HepG2 (cell line): ENCODE data around the gene TLNRD1. TPM values are rescaled to one million over a fixed set of nuclear protein-coding genes. Genes with fewer than 3 reads are reported as not detected.

Source experiments
- ATAC-seq: fragments of 200-7000 bp; cut with Tn5 transposase; 3 replicates; pipeline ENCODE4 v1.9.1; 2020; ENCODE audit warnings: mild to moderate bottlenecking, moderate library complexity
- BruUV-seq: library from RNA; stranded (reverse); fragments of 400-500 nt; replicated peaks from 2 replicates; lab custom pipeline; 2021; lab: Mats Ljungman, UMichigan
- CTCF ChIA-PET: fragments of 300-600 bp; formaldehyde crosslinking; extraction: SDS; loops from one replicate; lab custom pipeline; 2021; ENCODE audit warnings: low total read pairs, inconsistent platforms, low intra/inter-chr PET ratio; lab: Yijun Ruan, JAX
- POLR2A ChIA-PET: fragments of 350-600 bp; sonication (Branson Sonifier 250); formaldehyde crosslinking; loops from one replicate; lab custom pipeline; 2020; ENCODE audit warnings: antibody characterized with exemption, inconsistent platforms; lab: Yijun Ruan, JAX
- DNase-seq: peaks from one replicate; pipeline ENCODE4 v3.0.0-alpha.2; 2015; ENCODE audit warnings: low spot score
- FAIRE-seq: peaks from 3 replicates; lab custom pipeline; 2011; peaks lifted over from hg19 to GRCh38; lab: Jason Lieb, UNC
- H2AFZ ChIP-seq: one replicate; pipeline ENCODE4 v1.6.1; 2011; ENCODE audit warnings: low read length, inconsistent platforms
- H3K27ac ChIP-seq: fragments of 300-600 bp; 3 replicates; pipeline ENCODE4 v1.8.0; 2011; ENCODE audit warnings: mixed run types, mild to moderate bottlenecking, mixed read lengths, low read length, inconsistent platforms; ENCODE audit not compliant: insufficient read depth; ENCODE audit errors: extremely low read length
- H3K27me3 ChIP-seq, 2 experiments: fragments of 200-600 bp in 1 of 2; 2 replicates in 1 of 2; 3 replicates in 1 of 2; pipeline versions ENCODE4 v1.6.0 to v1.8.0; 2011; ENCODE audit warnings: low read length in 2 of 2, mild to moderate bottlenecking in 2 of 2, moderate library complexity in 2 of 2, inconsistent platforms in 1 of 2; ENCODE audit not compliant: insufficient read depth in 2 of 2, control insufficient read depth in 1 of 2
- H3K36me3 ChIP-seq, 2 experiments: fragments of 200-600 bp in 1 of 2; replicated peaks in 1 of 2; 2 replicates in 1 of 2; 3 replicates in 1 of 2; pipeline versions ENCODE4 v1.5.1 to v1.8.0; 2011; ENCODE audit warnings: low read length in 2 of 2, inconsistent platforms in 1 of 2; ENCODE audit not compliant: insufficient read depth in 2 of 2, control insufficient read depth in 1 of 2
- H3K4me1 ChIP-seq: 2 replicates; pipeline ENCODE4 v1.5.1; 2012; ENCODE audit warnings: low read length, inconsistent platforms; ENCODE audit not compliant: insufficient read depth
- H3K4me2 ChIP-seq: 2 replicates; pipeline ENCODE4 v1.6.0; 2011; ENCODE audit warnings: low read depth, low read length, inconsistent platforms
- H3K4me3 ChIP-seq, 3 experiments: fragments of 200-600 bp in 1 of 3; sonication (generic), shearing (Covaris generic) in 1 of 3; replicated peaks in 1 of 3; 2 replicates each; pipeline ENCODE4 v1.5.1; 2011 to 2016; ENCODE audit warnings: low read length in 3 of 3, inconsistent platforms in 2 of 3, low read depth in 2 of 3, mild to moderate bottlenecking in 2 of 3, control low read depth in 1 of 3, mixed read lengths in 1 of 3; ENCODE audit not compliant: insufficient read depth in 1 of 3
- H3K79me2 ChIP-seq: one replicate; pipeline ENCODE4 v1.6.1; 2011; ENCODE audit warnings: low read length, inconsistent platforms; ENCODE audit not compliant: insufficient read depth
- H3K9ac ChIP-seq: 2 replicates; pipeline ENCODE4 v1.6.0; 2011; ENCODE audit warnings: mild to moderate bottlenecking, low read depth, low read length, inconsistent platforms; ENCODE audit not compliant: insufficient read depth
- H3K9me3 ChIP-seq: 2 replicates; pipeline ENCODE4 v1.5.1; 2012; ENCODE audit warnings: mild to moderate bottlenecking, low read length
- H4K20me1 ChIP-seq: 2 replicates; pipeline ENCODE4 v1.6.0; 2011; ENCODE audit warnings: inconsistent platforms, mild to moderate bottlenecking, low read length, moderate library complexity; ENCODE audit not compliant: insufficient read depth
- CC2D1A ChIP-seq: sonication (generic); formaldehyde crosslinking; IDR thresholded peaks from 2 replicates; pipeline ENCODE4 v1.8.1; 2023; ENCODE audit warnings: mild to moderate bottlenecking, missing genetic modification reagents
- CCDC6 ChIP-seq: sonication (generic); formaldehyde crosslinking; IDR thresholded peaks from 2 replicates; pipeline ENCODE4 v1.8.1; 2022; ENCODE audit warnings: mild to moderate bottlenecking, missing genetic modification reagents, moderate library complexity
- DMAP1 ChIP-seq: IDR thresholded peaks from 2 replicates; pipeline ENCODE4 v1.6.1; 2016
- ETV5 ChIP-seq: IDR thresholded peaks from 2 replicates; pipeline ENCODE4 v1.6.1; 2018; ENCODE audit warnings: missing biosample characterization, missing genetic modification reagents, inconsistent platforms, borderline replicate concordance
- GFI1 ChIP-seq: sonication (generic); formaldehyde crosslinking; IDR thresholded peaks from 2 replicates; pipeline ENCODE4 v1.5.0; 2020; ENCODE audit warnings: missing genetic modification reagents, mild to moderate bottlenecking, borderline replicate concordance
- IRF9 ChIP-seq: sonication (generic); formaldehyde crosslinking; IDR thresholded peaks from 2 replicates; pipeline ENCODE4 v1.8.0; 2022; ENCODE audit warnings: missing genetic modification reagents, mild to moderate bottlenecking, borderline replicate concordance
- KLF6 ChIP-seq: IDR thresholded peaks from 2 replicates; pipeline ENCODE4 v1.8.0; 2016; ENCODE audit warnings: missing biosample characterization, missing genetic modification reagents
- LCORL ChIP-seq, 2 experiments: fragments of 450-650 bp in 1 of 2; sonication (generic) in 1 of 2; formaldehyde crosslinking in 1 of 2; IDR thresholded peaks; 2 replicates each; pipeline versions ENCODE4 v1.5.0 to v1.6.1; 2017 to 2020; ENCODE audit warnings: antibody characterized with exemption in 1 of 2, missing genetic modification reagents in 1 of 2
- NFATC3 ChIP-seq: sonication (generic); formaldehyde crosslinking; IDR thresholded peaks from 2 replicates; pipeline ENCODE4 v1.5.1; 2020; ENCODE audit warnings: mild to moderate bottlenecking, missing genetic modification reagents
- ONECUT2 ChIP-seq: sonication (generic); formaldehyde crosslinking; IDR thresholded peaks from 2 replicates; pipeline ENCODE4 v1.4.0; 2020; ENCODE audit warnings: missing genetic modification reagents
- RARG ChIP-seq: sonication (generic); formaldehyde crosslinking; IDR thresholded peaks from 2 replicates; pipeline ENCODE4 v1.4.0; 2020; ENCODE audit warnings: low read depth, mild to moderate bottlenecking, missing genetic modification reagents
- RNF2 ChIP-seq: fragments of 450-650 bp; conservative IDR thresholded peaks from 2 replicates; pipeline ENCODE4 v1.6.1; 2016; ENCODE audit warnings: low read depth
- SRSF1 ChIP-seq: fragments of 200-400 bp; formaldehyde crosslinking; optimal IDR thresholded peaks from 2 replicates; pipeline ENCODE3; 2017; ENCODE audit warnings: mild to moderate bottlenecking, low read depth, low read length, moderate library complexity
- SRSF4 ChIP-seq: fragments of 200-400 bp; formaldehyde crosslinking; IDR thresholded peaks from one replicate; pipeline ENCODE4 v1.6.1; 2018; ENCODE audit warnings: mild to moderate bottlenecking, low read depth, low read length, moderate library complexity; ENCODE audit not compliant: poor library complexity, severe bottlenecking
- ZFP90 ChIP-seq: sonication (generic); formaldehyde crosslinking; IDR thresholded peaks from 2 replicates; pipeline ENCODE4 v1.8.0; 2022; ENCODE audit warnings: missing genetic modification reagents, mild to moderate bottlenecking, inconsistent platforms, borderline replicate concordance
- ZNF24 ChIP-seq: fragments of 450-650 bp; IDR thresholded peaks from 2 replicates; pipeline ENCODE4 v1.6.1; 2017; ENCODE audit warnings: antibody characterized with exemption, mild to moderate bottlenecking
- ZNF264 ChIP-seq: sonication (generic); formaldehyde crosslinking; IDR thresholded peaks from 2 replicates; pipeline ENCODE4 v1.4.0; 2020; ENCODE audit warnings: missing genetic modification reagents
- ZUFSP ChIP-seq: sonication (generic); formaldehyde crosslinking; IDR thresholded peaks from 2 replicates; pipeline ENCODE4 v1.9.0; 2021; ENCODE audit warnings: missing genetic modification reagents, mild to moderate bottlenecking, borderline replicate concordance
- WGBS: methylation state at CpG from one replicate; pipeline ENCODE4 v1.1.6; 2017; ENCODE audit warnings: low lambda C conversion rate; 5-methylcytosine and 5-hydroxymethylcytosine counted together
- in situ Hi-C: cut with HindIII; loops from 2 replicates; pipeline ENCODE4 v1.10.0; 2017; ENCODE audit warnings: low pct_unique_long_range_greater_than_20kb; ENCODE audit not compliant: extremely low pct_ligation_motif_present
- intact Hi-C: fragments of 100-400 bp; cut with micrococcal nuclease; formaldehyde crosslinking; loops from one replicate; pipeline ENCODE4 v1.10.0; 2022; ENCODE audit not compliant: unreplicated experiment
- polyA plus RNA-seq, 8 experiments: library from polyadenylated mRNA; depleted of rRNA in 3 of 8; stranded (reverse) in 7 of 8; unstranded in 1 of 8; fragments of >200 nt; fragmentation: Illumina TruSeq in 4 of 8; extraction: Trizol in 4 of 8; gene quantifications; 2 replicates each; pipeline versions ENCODE4 v1.2.1 to v1.2.3, GENCODE V29; 2011 to 2016; ENCODE audit warnings: low read depth in 4 of 8, missing spikeins in 1 of 8, mixed read lengths in 1 of 8; ENCODE audit not compliant: insufficient read depth in 1 of 8
- total RNA-seq, 5 experiments: library from RNA; depleted of rRNA; stranded (reverse); fragments of >200 nt; fragmentation: Illumina TruSeq; extraction: Trizol; gene quantifications; 2 replicates each; pipeline ENCODE4 v1.2.3, GENCODE V29; 2016; ENCODE audit warnings: low read depth in 1 of 5
- TF ChIP-seq, protein P1 (sequence below): sonication (generic); formaldehyde crosslinking; IDR thresholded peaks from 2 replicates; pipeline ENCODE4 v1.5.1; 2020; ENCODE audit warnings: mild to moderate bottlenecking, missing genetic modification reagents, moderate library complexity

The TLNRD1 gene
- total and polyA plus RNA-seq, 2 of the 13 experiments (the other 11 are each of a cell fraction or from before 2014, with no cell fraction given): 3.4 to 5.3 TPM

DNA sequence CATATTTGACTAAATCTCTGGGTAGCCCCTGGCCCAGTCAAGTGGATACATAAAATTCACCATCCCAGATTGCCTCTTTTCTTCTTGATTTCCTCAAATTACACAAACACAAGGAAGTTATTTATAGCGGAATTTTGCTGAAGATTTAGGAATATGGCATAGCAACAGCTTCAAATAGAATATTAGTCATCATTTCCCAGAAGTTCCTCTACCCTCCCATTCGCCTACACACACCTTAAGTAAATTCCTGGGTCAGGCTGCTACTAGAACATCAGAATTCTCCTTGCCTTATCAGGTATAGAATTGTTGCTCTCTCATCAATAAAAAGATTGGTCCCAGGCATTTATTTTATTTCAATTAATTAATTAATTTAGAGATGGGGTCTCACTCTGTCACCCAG, 42.7 kb upstream of the TLNRD1 start:
- no peak for DNase-seq
- CTCF ChIA-PET: no interaction called here
- peaks cover 34% of the 10 kb centered on the region for H3K4me1 ChIP-seq
- no peak overlapping the region for H3K27ac ChIP-seq
- TF ChIP-seq GFI1 (CRISPR knock-in tag) (no peak), ONECUT2 (CRISPR knock-in tag) (no peak), ETV5 (CRISPR knock-in tag) (no peak), DMAP1 (CRISPR knock-in tag) (no peak), LCORL (IDR thresholded peaks at IDR 0.05) (no peak), LCORL (CRISPR knock-in tag; IDR thresholded peaks at IDR 0.05) (no peak), IRF9 (CRISPR knock-in tag) (no peak), RARG (CRISPR knock-in tag) (no peak), SRSF4 (no peak), ZUFSP (CRISPR knock-in tag) (no peak), RNF2 (no peak), ZNF24 (no peak), CCDC6 (no peak), SRSF1 (no peak), ZFP90 (CRISPR knock-in tag) (no peak), KLF6 (CRISPR knock-in tag) (no peak), CC2D1A (CRISPR knock-in tag) (no peak), NFATC3 (no peak), ZNF264 (no peak)
- TF ChIP-seq, protein P1, sequence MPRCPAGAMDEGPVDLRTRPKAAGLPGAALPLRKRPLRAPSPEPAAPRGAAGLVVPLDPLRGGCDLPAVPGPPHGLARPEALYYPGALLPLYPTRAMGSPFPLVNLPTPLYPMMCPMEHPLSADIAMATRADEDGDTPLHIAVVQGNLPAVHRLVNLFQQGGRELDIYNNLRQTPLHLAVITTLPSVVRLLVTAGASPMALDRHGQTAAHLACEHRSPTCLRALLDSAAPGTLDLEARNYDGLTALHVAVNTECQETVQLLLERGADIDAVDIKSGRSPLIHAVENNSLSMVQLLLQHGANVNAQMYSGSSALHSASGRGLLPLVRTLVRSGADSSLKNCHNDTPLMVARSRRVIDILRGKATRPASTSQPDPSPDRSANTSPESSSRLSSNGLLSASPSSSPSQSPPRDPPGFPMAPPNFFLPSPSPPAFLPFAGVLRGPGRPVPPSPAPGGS (CRISPR knock-in tag): no peak
- no peak overlapping the region for H3K4me2 ChIP-seq
- no peak overlapping the region for H3K9ac ChIP-seq
- no peak for FAIRE-seq
- no peaks in the 10 kb centered on the region for H4K20me1 ChIP-seq
- 89% methylated on average over 2 of the region's 2 CpGs for WGBS
- no peaks in the 10 kb centered on the region for H3K79me2 ChIP-seq
- POLR2A ChIA-PET: no interaction called here
- BruUV-seq: no TSS peak
- H2AFZ ChIP-seq: no peak overlapping the region
- H3K4me3 ChIP-seq: no peak overlapping the region
- no peaks in the 10 kb centered on the region for H3K9me3 ChIP-seq
- no peaks in the 10 kb centered on the region for H3K27me3 ChIP-seq
- intact Hi-C loops (no loop called here), in situ Hi-C loops (loop anchor here (25.0 kb wide), 1 partner anchor 496 kb away; no protein-coding TSS in a partner anchor)
- ATAC-seq: no peak
- no peaks in the 10 kb centered on the region for H3K36me3 ChIP-seq
